GM19395 (cell line): ENCODE results near the gene BNC2.
A peak's percentile ranks its signal among the peaks of the same experiment; 100 is the strongest.

Experiments
- ATAC-seq: cut with Tn5 transposase; IDR thresholded peaks from one replicate; pipeline ENCODE4 v1.9.1; 2021; ENCODE audit warnings: mild to moderate bottlenecking, moderate library complexity; ENCODE audit not compliant: unreplicated experiment

BNC2 gene

DNA sequence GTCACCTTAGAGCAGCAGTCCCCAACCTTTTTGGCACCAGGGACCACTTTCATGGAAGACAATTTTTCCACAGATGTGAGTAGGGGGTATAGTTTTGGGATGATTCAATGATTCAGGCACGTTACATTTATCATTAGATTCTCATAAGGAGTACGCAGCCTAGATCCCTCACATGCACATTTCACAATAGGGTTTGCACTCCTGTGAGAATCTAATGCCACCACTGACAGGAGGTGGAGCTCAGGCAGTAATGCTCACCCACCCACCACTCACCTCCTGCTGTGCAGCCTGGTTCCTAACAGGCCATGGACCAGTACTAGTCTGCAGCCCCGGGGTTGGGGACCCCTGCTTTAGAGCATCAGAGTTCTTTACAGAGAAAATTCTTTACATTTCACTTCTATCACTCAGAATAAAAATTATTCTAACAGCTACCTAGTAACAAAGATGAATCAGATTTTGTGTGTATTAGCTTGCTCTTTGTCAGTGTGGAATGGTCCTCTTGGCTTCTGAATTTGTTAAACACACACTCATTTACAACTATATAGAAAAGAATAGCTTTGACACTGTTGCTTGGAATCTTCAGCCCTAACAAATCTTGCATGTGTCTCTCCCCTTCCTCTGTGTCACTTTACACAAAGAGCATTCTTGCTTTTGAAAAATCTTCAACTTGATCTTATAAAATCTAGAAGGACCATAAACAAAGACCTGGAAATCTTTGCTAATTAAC, 438.6 kb downstream of the BNC2 start:
- ATAC-seq, result no peak

DNA sequence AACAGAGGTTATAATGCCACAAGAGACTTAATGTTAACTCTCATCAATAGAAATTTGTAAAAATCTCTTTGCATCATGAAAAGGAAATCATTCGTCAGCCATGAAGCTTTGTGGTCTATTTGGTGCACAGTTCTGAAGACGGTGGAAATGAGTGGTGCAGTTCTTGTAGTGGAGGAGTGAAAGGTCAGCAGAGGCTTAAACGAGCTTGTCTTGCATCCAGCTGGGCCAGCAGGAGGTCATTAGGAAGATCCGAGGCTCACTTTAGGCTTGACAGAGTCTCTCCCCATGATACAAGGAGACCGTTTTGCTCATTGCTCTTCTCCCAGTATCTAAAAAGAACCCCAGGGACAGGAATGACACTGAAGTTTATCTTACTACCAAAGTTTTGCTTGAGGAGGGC, 440.8 kb downstream of the BNC2 start:
- ATAC-seq, result no peak

DNA sequence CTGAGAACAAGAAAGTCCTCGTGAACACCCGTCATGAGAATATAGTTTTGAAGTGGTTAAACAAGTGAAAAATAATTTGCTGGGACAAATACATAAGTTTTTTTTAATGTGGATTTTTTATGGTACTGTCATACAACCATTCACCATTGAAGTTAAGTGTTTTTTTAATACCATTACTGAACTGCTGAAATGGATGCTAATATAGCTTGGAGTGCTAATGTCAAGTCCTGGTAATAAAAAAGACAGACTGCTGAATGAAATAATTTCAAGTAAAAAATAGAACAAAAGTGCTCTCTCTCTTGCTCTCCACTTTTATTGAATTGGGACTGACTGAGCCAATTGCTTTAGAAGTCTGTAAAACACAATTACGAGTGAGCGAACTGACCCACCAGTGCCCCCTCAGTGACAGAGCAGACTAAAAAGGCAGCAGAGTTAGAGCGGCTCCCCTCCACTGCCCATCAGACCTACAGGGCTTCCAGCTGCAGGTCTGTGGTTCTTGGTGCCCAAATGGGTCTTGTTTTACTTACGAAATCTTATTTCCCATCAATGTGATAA, 442.5 kb downstream of the BNC2 start:
- ATAC-seq, result no peak

DNA sequence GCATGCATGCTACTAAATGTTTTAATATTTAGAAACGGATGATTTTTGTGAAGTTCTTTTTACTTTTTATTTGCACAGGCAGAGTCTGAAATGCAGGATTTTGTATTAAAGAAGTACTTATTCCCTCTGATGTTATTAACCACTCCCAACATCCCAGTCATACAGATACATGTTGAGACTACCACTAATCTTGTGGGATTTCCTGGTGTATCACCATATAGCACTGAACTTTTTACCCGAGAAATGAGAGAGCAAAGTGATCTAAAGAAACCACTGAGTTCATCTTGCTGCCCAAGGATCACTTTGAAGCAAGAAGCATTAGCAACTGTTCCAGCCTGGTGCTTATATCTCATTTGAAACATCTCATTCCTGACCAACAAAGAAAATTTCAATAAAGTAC, 443.8 kb downstream of the BNC2 start:
- no peak for ATAC-seq

DNA sequence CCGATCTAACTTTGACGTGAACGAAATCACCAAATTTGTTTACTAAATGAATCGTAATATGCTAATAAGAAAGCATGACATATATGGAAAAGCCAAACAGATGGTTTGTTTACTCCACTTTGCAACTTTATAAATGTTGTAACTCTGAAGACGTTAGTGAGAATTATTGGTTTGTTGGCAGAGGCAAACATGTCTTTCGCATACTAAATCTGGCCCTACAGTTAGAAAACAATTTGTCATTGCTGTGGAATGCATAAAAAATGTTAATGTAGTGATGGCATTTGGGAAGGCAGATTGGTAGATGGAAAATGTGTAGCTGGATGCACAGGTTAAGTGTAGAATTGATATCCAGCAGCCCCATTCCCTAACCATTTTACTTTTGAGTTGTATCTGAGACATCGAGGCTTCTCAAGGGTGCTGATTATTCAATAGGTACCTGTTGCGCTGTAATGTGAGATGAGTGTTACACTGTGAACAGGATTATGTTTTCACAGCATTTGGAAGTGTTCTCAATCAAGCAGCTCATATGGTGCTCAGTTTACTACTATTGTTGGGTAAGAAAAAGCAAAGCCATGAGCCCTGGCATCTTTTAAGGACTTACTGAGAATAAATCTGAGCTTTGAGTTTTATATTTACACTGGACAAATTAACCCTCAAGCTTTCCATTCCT, 444.8 kb downstream of the BNC2 start:
- ATAC-seq, result no peak

DNA sequence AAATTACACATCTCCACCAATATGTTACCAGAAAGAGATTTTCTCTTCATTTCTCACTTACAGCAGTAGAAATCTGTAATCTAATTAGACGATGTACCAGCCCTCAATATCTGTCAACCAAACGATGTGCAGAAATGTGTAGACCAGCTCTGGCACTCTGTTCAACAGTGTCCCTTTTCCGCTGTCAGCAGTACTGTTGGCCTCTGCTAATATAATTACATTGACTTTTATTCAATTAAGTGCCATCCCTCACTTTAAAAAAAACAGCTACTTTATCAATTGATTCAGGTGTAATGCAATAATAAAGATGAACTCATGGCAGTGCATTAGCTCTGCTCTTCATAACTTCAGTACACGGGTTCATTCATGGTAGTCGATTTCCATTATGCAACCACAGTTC, 448.4 kb downstream of the BNC2 start:
- no peak for ATAC-seq

DNA sequence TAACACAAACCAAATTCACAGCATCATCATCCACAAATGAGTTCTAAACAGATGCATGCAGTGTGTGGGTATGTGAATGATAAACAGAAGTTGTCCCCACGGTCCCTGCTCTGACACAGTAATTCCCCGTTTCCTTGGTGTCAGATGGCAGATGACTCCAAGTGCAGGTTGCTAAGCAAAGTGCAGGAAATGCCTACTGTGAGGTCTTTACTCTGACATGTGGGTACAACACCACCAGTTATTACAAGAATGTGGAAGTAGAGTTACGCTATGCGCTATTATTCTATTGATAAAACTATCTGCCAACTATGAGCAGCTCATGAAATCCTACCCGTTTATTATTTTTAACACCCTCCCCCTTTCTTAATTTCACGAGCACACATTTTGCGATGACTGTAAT, 448.9 kb downstream of the BNC2 start:
- ATAC-seq, result no peak

DNA sequence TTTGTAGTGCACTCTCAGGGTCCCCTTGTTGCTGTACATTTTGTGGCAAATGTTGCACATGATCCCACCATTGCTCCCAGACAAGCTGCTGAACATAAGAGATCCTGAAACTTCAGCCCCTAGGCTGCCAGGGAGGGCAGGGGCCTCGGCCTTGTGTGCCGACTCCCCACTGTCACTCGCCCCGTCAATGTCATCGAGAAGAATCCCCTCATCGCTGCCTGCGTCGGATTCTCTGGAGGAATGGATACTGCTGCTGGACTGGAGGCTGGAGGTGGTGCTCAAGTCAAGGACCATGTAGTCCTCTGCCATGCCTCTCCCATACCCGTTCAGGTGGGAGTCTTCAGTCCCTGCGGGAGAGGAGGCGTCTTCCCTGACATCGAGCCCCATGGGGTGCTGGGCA, 451.3 kb downstream of the BNC2 start:
- ATAC-seq, result no peak

GRCh38 chr9:16418721-16419120, 451.7 kb downstream of the BNC2 start:
- no peak for ATAC-seq

DNA sequence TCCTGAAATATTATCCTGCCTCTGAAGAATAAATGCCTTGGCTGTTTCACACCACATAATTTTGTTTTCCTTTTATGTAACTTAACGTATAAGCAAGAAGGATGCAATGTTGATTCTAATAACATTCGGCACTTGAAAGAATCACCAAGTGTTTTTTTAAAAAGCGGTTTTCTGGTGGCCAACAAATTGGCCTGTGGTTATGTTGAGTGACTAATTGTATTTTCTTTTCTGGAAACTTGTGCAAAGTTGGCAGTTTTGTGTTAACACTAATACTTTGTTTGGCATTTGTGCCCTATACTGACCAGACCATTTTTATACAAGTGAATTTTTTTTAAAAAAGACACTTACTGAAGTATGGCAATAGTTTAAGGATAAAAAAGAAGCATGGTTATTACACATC, 452.7 kb downstream of the BNC2 start:
- no peak for ATAC-seq

GRCh38 chr9:16417161-16417560, 453.3 kb downstream of the BNC2 start:
- ATAC-seq, result peak; percentile 61

GRCh38 chr9:16414451-16414850, 456.0 kb downstream of the BNC2 start:
- ATAC-seq, result no peak

- no peak for ATAC-seq
These were observed 456.9 kb downstream of the BNC2 start for GRCh38 chr9:16413509-16414016.

DNA sequence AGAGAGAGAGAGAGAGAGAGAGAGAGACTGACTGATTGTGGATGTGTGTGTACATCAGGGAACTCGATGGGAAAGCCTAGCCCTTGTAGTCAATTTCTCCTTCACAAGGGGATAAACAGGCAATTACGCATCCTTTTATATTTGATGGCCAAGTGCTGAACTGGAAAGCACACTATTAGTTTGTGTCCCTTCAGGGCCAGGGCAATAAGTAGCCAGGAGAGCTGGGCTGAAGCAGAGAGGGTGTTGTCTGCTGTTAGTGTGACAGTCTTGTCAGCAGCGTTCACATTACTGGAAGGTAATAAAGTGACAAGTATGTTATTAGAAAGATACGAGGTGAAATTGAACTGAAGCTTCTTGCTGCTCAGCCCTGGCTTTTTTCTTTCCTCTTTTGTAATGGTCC, 457.7 kb downstream of the BNC2 start:
- no peak for ATAC-seq

DNA sequence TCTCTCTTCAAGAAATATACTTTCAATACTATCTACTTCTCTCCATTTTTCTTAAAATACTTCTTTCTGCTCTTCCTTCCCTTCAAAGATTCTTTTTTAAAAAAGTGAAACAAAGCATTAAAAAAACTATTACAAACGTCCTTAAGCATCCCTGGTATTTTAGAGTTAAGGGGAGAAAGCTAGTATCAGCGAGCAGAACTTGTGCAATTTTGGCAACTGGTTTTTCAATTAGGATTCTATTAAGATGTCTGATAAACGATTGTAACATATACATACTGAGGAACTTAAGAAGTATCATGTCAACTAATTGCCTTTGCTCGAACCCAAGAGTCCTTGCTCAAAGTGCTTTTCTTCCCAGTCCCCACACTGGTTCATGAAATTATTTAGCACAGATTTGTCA, 459.2 kb downstream of the BNC2 start:
- ATAC-seq, result no peak

- no peak for ATAC-seq
These were observed 459.7 kb downstream of the BNC2 start for GRCh38 chr9:16410601-16411280.

DNA sequence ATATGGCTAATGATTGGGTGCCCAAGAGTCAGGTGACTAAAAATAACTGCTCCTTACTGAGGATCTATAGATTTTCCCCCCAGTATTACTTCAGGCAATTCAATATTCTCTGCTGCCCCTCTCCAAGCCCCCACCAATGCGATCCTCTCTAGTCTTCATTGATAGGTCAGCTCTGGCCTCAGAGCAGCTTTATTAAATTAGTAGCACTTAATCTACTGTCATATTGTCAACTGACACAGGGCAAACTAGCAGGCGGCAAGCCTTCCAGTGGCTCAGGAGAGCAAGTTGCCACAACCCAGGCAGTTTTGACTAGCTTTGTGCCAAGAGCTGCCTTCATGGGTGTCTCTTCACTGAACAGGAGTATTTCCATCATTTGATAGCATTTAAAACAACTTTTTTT, 462.9 kb downstream of the BNC2 start:
- no peak for ATAC-seq

DNA sequence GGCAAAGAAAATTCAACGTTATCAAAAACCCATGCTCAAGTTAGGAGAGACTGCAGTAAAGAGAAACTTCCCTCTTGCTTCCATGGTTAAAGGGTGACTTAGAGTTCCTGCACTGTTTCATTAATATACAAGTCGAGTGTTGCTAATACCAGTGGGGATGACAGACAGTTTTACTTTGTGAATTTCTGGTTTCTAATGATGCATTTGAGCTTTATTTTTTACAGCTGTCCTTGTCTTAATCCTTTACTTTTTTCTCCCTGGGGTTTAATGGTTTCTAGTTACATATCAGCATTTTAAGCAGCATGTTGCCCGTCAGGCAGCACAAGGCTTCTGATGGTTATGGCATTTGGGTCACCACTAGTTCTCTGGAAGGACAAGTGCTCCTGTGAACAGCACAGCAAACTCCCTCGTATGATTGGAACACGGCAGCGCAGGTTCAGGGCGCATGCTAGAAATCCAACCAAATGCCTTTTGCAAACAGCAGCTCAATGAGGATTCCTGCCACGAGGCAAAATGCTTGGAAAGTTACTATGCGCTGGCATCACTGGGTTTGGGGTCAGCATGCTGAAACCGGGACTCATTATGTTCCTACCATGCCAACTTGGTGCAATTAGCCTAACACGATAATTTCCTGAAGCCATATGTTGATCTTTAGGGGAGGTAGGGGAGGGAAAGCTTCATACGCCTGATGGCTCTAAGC, 463.8 kb downstream of the BNC2 start:
- no peak for ATAC-seq

DNA sequence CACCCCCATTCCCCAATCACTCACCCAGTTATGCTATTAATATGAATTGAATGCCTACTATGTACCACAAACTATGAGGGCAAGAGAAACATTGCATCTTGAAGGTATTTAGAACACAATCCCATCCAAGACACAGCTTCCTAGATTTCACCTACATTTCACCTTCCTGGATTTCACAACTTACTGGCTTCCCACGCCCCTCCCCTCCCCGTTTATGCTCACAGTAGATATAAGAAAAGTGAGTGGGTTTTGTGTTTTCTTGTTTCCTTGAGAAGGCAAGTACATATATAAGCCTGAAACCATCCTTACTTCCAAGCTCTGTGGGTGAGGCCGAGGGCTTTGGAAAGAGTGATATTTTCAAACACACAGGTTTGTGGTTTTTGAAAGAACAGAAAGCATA, 465.0 kb downstream of the BNC2 start:
- ATAC-seq, result no peak

DNA sequence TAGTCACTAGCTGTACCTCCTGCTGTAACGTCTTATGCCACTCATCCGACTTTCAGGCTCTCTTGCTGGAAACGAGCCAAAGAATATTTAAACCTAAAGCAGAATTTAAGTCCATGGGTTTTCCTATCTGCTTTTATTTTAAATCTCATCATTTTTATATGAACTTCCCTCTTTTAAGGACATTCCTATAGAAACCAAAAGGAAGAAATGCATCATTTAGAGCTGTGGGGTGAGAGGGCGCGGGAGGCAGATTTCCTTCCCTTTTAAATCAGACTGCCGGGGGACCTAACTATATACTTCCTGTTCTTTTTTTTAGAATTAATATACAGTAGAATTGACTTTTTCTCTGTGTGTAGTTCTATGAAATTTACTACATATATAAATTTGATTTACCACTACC, 468.8 kb downstream of the BNC2 start:
- ATAC-seq, result no peak

GRCh38 chr9:16398691-16399090, 471.8 kb downstream of the BNC2 start:
- ATAC-seq, result no peak
